MM.1S (cell line): ENCODE results near the gene RNASEH1.
A peak's percentile ranks its signal among the peaks of the same experiment; 100 is the strongest.

ENCODE experiments used
- DNase-seq: peaks from one replicate; pipeline ENCODE4 v3.0.0-alpha.2; 2015
- H2AFZ ChIP-seq: fragments of 300-600 bp; sonication (generic); 2 replicates; pipeline ENCODE4 v1.6.0; 2016; ENCODE audit warnings: antibody characterized with exemption, low read length
- H3F3A ChIP-seq: fragments of 300-600 bp; sonication (generic); 2 replicates; pipeline ENCODE4 v1.6.1; 2016; ENCODE audit warnings: mild to moderate bottlenecking, antibody characterized with exemption, low read length, moderate library complexity, mixed read lengths; ENCODE audit not compliant: insufficient read depth
- H3K27ac ChIP-seq: fragments of 300-600 bp; sonication (generic); 2 replicates; pipeline ENCODE4 v1.5.1; 2016; ENCODE audit warnings: mild to moderate bottlenecking, low read length
- H3K27me3 ChIP-seq: fragments of 300-600 bp; sonication (generic); replicated peaks from 2 replicates; pipeline ENCODE4 v1.6.0; 2016; ENCODE audit warnings: low read length; ENCODE audit not compliant: insufficient read depth
- H3K36me3 ChIP-seq: fragments of 300-600 bp; sonication (generic); replicated peaks from 2 replicates; pipeline ENCODE4 v1.6.1; 2016; ENCODE audit warnings: mild to moderate bottlenecking, low read length, mixed read lengths; ENCODE audit not compliant: insufficient read depth
- H3K4me1 ChIP-seq: fragments of 300-600 bp; sonication (generic); 2 replicates; pipeline ENCODE4 v1.6.1; 2016; ENCODE audit warnings: low read length, mixed read lengths
- H3K4me2 ChIP-seq: fragments of 300-600 bp; sonication (generic); 2 replicates; pipeline ENCODE4 v1.6.0; 2016; ENCODE audit warnings: low read depth, low read length
- H3K4me3 ChIP-seq: fragments of 300-600 bp; sonication (generic); 2 replicates; pipeline ENCODE4 v1.5.1; 2016; ENCODE audit warnings: low read length, mixed read lengths
- H3K79me2 ChIP-seq: fragments of 300-600 bp; sonication (generic); 2 replicates; pipeline ENCODE4 v1.6.1; 2016; ENCODE audit warnings: mixed run types, low read length, mixed read lengths
- H3K9ac ChIP-seq: fragments of 300-600 bp; sonication (generic); 2 replicates; pipeline ENCODE4 v1.6.1; 2016; ENCODE audit warnings: low read length, mixed read lengths
- H3K9me2 ChIP-seq: fragments of 300-600 bp; sonication (generic); replicated peaks from 2 replicates; pipeline ENCODE4 v1.6.1; 2016; ENCODE audit warnings: mild to moderate bottlenecking, low read length, mixed read lengths; ENCODE audit not compliant: insufficient read depth
- H3K9me3 ChIP-seq: fragments of 300-600 bp; sonication (generic); replicated peaks from 2 replicates; pipeline ENCODE4 v1.6.1; 2016; ENCODE audit warnings: mild to moderate bottlenecking, low read length, mixed read lengths; ENCODE audit not compliant: insufficient read depth
- H4K20me1 ChIP-seq: fragments of 300-600 bp; sonication (generic); 2 replicates; pipeline ENCODE4 v1.6.1; 2016; ENCODE audit warnings: mild to moderate bottlenecking, low read length, moderate library complexity, mixed read lengths; ENCODE audit not compliant: insufficient read depth
- CTCF ChIP-seq: fragments of 300-600 bp; sonication (generic); IDR thresholded peaks from 2 replicates; pipeline ENCODE4 v1.5.1; 2016; ENCODE audit warnings: antibody characterized with exemption, low read length, mixed read lengths
- EZH2 ChIP-seq: fragments of 300-600 bp; sonication (generic); optimal IDR thresholded peaks from 2 replicates; pipeline ENCODE3; 2017; ENCODE audit warnings: low read depth, mild to moderate bottlenecking, antibody characterized with exemption, low read length, mixed read lengths
- EZH2phosphoT487 ChIP-seq: fragments of 300-600 bp; sonication (generic); IDR thresholded peaks from 2 replicates; pipeline ENCODE4 v1.6.1; 2018; ENCODE audit warnings: antibody characterized with exemption, low read length

The RNASEH1 gene

DNA sequence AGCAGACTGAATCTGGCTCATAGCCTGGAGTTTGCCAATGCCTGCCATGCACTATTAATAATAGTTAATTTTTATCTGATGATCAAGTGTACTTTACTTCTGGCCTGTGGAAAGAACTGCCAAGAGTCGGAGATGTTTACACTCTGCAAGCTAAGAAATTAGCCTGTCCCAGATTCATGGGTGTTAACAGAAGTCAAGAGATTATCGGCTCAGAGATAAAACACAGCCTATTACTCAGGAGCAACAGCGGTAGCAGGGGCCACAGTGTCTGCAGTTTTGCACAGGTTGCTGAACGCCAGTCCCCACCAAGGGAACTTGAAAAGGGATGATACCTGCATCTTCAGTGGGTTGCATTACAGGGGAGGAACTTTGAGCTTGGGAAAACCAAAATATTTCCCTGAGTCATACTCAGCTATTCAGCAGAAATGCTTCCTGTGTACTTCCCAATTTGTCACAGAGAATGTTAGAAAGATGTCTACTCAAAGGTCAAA is 34.5 kb downstream of the RNASEH1 start:
- Histone ChIP-seq H3F3A (no peaks in the 10 kb centered on the region), H4K20me1 (no peaks in the 10 kb centered on the region), H3K9me3 (no peaks in the 10 kb centered on the region), H3K79me2 (peaks cover under 1% of the 10 kb centered on the region), H3K4me3 (no peak overlapping the region), H3K27me3 (no peaks in the 10 kb centered on the region), H3K27ac (no peak overlapping the region), H3K9me2 (no peaks in the 10 kb centered on the region), H3K9ac (no peak overlapping the region), H2AFZ (no peak overlapping the region), H3K4me1 (peaks cover 10% of the 10 kb centered on the region), H3K4me2 (no peak overlapping the region), H3K36me3 (no peaks in the 10 kb centered on the region)
- no peak for DNase-seq
- TF ChIP-seq EZH2phosphoT487 (no peak), EZH2 (no peak), CTCF (no peak)

DNA sequence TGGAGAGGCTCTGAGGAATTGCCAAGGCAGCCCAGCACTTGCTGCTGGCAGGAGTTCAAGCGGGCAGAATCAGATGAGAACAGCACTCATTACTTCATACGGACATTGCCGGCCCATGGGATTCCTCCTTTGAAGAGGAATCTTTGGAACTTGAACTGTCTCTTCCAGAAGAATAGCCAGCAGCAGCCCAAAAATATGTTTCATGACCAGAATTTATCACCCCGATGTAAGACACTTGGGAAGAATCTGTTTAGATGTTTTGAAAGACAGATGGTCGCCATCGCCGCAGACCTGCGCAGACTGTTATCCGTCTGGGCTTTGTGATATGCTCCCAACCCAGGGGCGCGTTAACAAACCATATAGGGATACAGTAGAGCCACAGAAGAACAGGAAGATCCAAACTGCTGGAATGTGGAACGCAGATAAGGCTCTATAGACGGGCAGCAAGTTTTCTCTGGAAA is 35.1 kb downstream of the RNASEH1 start:
- TF ChIP-seq CTCF (no peak), EZH2phosphoT487 (no peak), EZH2 (no peak)
- Histone ChIP-seq H3K27me3 (no peaks in the 10 kb centered on the region), H4K20me1 (no peaks in the 10 kb centered on the region), H3K79me2 (peaks cover 7% of the 10 kb centered on the region), H3K4me3 (no peak overlapping the region), H3K9me2 (no peaks in the 10 kb centered on the region), H3K4me1 (peaks cover 10% of the 10 kb centered on the region), H3K36me3 (no peaks in the 10 kb centered on the region), H3F3A (no peaks in the 10 kb centered on the region), H3K27ac (no peak overlapping the region), H3K9me3 (no peaks in the 10 kb centered on the region), H3K4me2 (no peak overlapping the region), H3K9ac (no peak overlapping the region), H2AFZ (no peak overlapping the region)
- no peak for DNase-seq

DNA sequence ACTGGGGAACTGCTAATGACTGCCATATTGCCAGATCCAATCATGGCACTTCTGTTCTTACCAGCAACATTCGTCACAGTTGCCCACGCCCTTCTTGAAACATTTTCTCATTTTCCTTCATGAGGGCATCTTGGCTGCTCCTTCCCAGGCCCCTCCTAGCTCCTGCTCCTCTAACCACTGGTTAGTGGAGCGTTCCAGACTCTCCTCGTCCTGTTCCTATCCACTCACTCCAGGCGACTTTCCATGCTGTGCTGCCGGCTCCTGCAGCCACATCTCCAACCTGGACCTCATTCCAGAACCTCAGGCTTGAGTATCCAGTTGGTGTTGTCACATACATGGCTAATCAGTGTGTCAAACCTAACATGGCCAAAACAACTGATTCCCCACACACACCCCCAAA is 37.5 kb downstream of the RNASEH1 start:
- no peaks in the 10 kb centered on the region for H3K9me2 ChIP-seq
- TF ChIP-seq CTCF (no peak), EZH2phosphoT487 (no peak), EZH2 (no peak)
- no peaks in the 10 kb centered on the region for H4K20me1 ChIP-seq
- H2AFZ ChIP-seq: no peak overlapping the region
- no peaks in the 10 kb centered on the region for H3K27me3 ChIP-seq
- DNase-seq: no peak
- H3K4me2 ChIP-seq: peak overlapping the region; percentile 93
- H3K9me3 ChIP-seq: no peaks in the 10 kb centered on the region
- H3K27ac ChIP-seq: no peak overlapping the region
- H3K4me1 ChIP-seq: peaks cover 10% of the 10 kb centered on the region
- no peak overlapping the region for H3K9ac ChIP-seq
- H3K79me2 ChIP-seq: peaks cover 28% of the 10 kb centered on the region
- H3K36me3 ChIP-seq: no peaks in the 10 kb centered on the region
- peak overlapping the region; percentile 75; the same call in 1 of the 2 replicates for H3K4me3 ChIP-seq
- no peaks in the 10 kb centered on the region for H3F3A ChIP-seq
